HepG2 (cell line): ENCODE results near the gene THSD8. TPM values are rescaled to one million over a fixed set of nuclear protein-coding genes. Genes with fewer than 3 reads are reported as not detected.

ENCODE experiments used
- KLF15 ChIP-seq: sonication (generic); formaldehyde crosslinking; IDR thresholded peaks from 2 replicates; pipeline ENCODE4 v1.8.1; 2023; ENCODE audit warnings: borderline replicate concordance, mild to moderate bottlenecking, inconsistent platforms, missing genetic modification reagents, mixed read lengths
- SP1 ChIP-seq, 2 experiments: fragments of 450-650 bp in 1 of 2; sonication (generic) in 1 of 2; formaldehyde crosslinking in 1 of 2; IDR thresholded peaks; 2 replicates each; pipeline versions ENCODE4 v1.4.0 to v1.6.1; 2016 to 2020; ENCODE audit warnings: missing genetic modification reagents in 1 of 2
- microRNA-seq: library from miRNA; unstranded; fragments of <30 nt; microRNA quantifications from one replicate; pipeline ENCODE4, GENCODE V29; 2020
- polyA plus RNA-seq, 8 experiments: library from polyadenylated mRNA; depleted of rRNA in 3 of 8; stranded (reverse) in 7 of 8; unstranded in 1 of 8; fragments of >200 nt; fragmentation: Illumina TruSeq in 4 of 8; extraction: Trizol in 4 of 8; gene quantifications; 2 replicates each; pipeline versions ENCODE4 v1.2.1 to v1.2.3, GENCODE V29; 2011 to 2016; ENCODE audit warnings: low read depth in 4 of 8, missing spikeins in 1 of 8, mixed read lengths in 1 of 8; ENCODE audit not compliant: insufficient read depth in 1 of 8
- small RNA-seq, 3 experiments: library from RNA; depleted of rRNA; stranded (forward); fragments of <200 nt; gene quantifications; one replicate each; pipeline ENCODE3, GENCODE V24; 2012; ENCODE audit warnings: low read depth in 2 of 3, low replicate concordance in 1 of 3; ENCODE audit not compliant: insufficient read length in 3 of 3, insufficient read depth in 2 of 3
- total RNA-seq, 5 experiments: library from RNA; depleted of rRNA; stranded (reverse); fragments of >200 nt; fragmentation: Illumina TruSeq; extraction: Trizol; gene quantifications; 2 replicates each; pipeline ENCODE4 v1.2.3, GENCODE V29; 2016; ENCODE audit warnings: low read depth in 1 of 5
- TF ChIP-seq, protein P1 (sequence below): sonication (generic); formaldehyde crosslinking; IDR thresholded peaks from 2 replicates; pipeline ENCODE4 v1.4.0; 2020; ENCODE audit warnings: missing genetic modification reagents
- TF ChIP-seq, protein P2 (sequence below): sonication (generic); formaldehyde crosslinking; IDR thresholded peaks from 2 replicates; pipeline ENCODE4 v1.9.0; 2022; ENCODE audit warnings: missing genetic modification reagents, mild to moderate bottlenecking, borderline replicate concordance

Gene THSD8
- total and polyA plus RNA-seq, 2 of the 13 experiments (the other 11 are each of a cell fraction or from before 2014, with no cell fraction given) = 4.8 to 14.9 TPM

DNA sequence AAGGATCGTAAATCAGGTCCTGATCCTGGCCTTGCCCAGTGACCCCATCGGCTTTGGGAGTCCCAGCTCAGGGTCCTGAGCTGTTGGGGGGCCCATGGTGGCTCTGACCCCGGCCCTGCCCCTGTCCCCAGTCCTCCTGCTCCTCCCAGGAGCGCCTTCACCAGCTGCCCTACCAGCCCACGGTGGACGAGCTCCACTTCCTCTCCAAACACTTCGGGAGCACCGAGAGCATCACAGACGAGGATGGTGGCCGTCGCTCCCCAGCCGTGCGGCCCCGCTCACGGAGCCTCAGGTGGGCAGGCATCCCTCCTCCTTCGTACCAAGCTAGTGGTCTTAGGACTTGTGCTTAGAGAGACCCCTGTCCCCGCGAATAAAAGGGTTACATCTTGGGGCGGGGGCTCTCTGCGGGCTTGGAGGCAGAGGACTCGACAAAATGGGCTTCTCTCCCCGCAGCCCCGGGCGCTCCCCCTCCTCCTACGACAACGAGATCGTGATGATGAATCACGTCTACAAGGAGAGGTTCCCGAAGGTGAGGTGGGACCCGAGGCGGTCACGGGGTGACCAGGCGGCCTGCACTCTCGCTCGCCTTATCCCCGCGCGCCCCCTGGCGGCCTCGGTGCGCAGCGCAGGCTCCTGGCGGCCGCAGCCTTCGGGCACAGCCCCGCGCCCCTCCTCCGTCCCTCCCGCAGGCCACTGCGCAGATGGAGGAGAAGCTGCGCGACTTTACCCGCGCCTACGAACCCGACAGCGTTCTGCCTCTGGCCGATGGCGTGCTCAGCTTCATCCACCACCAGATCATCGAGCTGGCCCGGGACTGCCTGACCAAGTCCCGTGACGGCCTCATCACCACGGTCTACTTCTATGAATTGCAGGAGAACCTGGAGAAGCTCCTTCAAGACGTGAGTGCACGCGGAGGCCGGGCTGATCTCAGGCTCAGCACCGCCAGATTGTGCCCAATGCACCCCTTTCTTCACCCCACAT, 45.6 kb downstream of the THSD8 start (continued):
- TF ChIP-seq, protein P1, sequence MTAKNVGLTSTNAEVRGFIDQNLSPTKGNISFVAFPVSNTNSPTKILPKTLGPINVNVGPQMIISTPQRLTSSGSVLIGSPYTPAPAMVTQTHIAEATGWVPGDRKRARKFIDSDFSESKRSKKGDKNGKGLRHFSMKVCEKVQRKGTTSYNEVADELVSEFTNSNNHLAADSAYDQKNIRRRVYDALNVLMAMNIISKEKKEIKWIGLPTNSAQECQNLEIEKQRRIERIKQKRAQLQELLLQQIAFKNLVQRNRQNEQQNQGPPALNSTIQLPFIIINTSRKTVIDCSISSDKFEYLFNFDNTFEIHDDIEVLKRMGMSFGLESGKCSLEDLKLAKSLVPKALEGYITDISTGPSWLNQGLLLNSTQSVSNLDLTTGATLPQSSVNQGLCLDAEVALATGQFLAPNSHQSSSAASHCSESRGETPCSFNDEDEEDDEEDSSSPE = no peak
- TF ChIP-seq, protein P2, sequence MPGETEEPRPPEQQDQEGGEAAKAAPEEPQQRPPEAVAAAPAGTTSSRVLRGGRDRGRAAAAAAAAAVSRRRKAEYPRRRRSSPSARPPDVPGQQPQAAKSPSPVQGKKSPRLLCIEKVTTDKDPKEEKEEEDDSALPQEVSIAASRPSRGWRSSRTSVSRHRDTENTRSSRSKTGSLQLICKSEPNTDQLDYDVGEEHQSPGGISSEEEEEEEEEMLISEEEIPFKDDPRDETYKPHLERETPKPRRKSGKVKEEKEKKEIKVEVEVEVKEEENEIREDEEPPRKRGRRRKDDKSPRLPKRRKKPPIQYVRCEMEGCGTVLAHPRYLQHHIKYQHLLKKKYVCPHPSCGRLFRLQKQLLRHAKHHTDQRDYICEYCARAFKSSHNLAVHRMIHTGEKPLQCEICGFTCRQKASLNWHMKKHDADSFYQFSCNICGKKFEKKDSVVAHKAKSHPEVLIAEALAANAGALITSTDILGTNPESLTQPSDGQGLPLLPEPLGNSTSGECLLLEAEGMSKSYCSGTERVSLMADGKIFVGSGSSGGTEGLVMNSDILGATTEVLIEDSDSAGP (CRISPR knock-in tag) = peak; percentile 81
- TF ChIP-seq SP1 (IDR thresholded peaks at IDR 0.05) (no peak), SP1 (CRISPR knock-in tag; IDR thresholded peaks at IDR 0.05) (0 out of 2 replicates have a peak, but pooled peaks have one; percentile 24), KLF15 (no peak)

Small RNA genes within 50 kb of the gene (microRNA-seq; reads per million reads assigned to microRNA genes)
- not detected for gene MIR5684
- not detected for gene MIR6794

Small RNA genes within 50 kb of the gene (small RNA-seq; reads per million reads assigned to genes)
- gene MIR5684 (0 reads per million in 3 experiments), gene MIR6794 (0 reads per million in 3 experiments)

Other genes starting within 250 kb of the THSD8 start
- gene ZNF490, start 191.3 kb upstream of the THSD8 start, total RNA-seq (2016; rRNA removed; fragmentation: Illumina TruSeq; extraction: Trizol) = 2.9 and 5.2 TPM in 2 replicates
- gene ZNF490, start 191.3 kb upstream of the THSD8 start, polyA plus RNA-seq (2011; rRNA removed) = 1.2 and 1.3 TPM in 2 replicates
- gene ZNF791, start 191.1 kb upstream of the THSD8 start, total RNA-seq (2016; rRNA removed; fragmentation: Illumina TruSeq; extraction: Trizol) = 17.4 and 21.3 TPM in 2 replicates
- 10.1 and 12.8 TPM in 2 replicates for gene ZNF791, start 191.1 kb upstream of the THSD8 start, polyA plus RNA-seq (2011; rRNA removed)
- 10.8 and 23.8 TPM in 2 replicates for gene MAN2B1, start 135.3 kb upstream of the THSD8 start, total RNA-seq (2016; rRNA removed; fragmentation: Illumina TruSeq; extraction: Trizol)
- gene MAN2B1, start 135.3 kb upstream of the THSD8 start, polyA plus RNA-seq (2011; rRNA removed) = 23.6 and 31.8 TPM in 2 replicates
- gene WDR83, start 135.3 kb upstream of the THSD8 start, total RNA-seq (2016; rRNA removed; fragmentation: Illumina TruSeq; extraction: Trizol) = 9.9 and 10.7 TPM in 2 replicates
- 4.5 and 5.4 TPM in 2 replicates for gene WDR83, start 135.3 kb upstream of the THSD8 start, polyA plus RNA-seq (2011; rRNA removed)
- gene DHPS, start 120.2 kb upstream of the THSD8 start, total RNA-seq (2016; rRNA removed; fragmentation: Illumina TruSeq; extraction: Trizol) = 34.8 and 43.3 TPM in 2 replicates
- 84.3 and 84.6 TPM in 2 replicates for gene DHPS, start 120.2 kb upstream of the THSD8 start, polyA plus RNA-seq (2011; rRNA removed)
- gene GNG14, start 114.1 kb upstream of the THSD8 start, total RNA-seq (2016; rRNA removed; fragmentation: Illumina TruSeq; extraction: Trizol) = not detected in 2 replicates
- gene GNG14, start 114.1 kb upstream of the THSD8 start, polyA plus RNA-seq (2011; rRNA removed) = not detected in 2 replicates
- gene FBXW9, start 105.4 kb upstream of the THSD8 start, total RNA-seq (2016; rRNA removed; fragmentation: Illumina TruSeq; extraction: Trizol) = 4.6 and 6.1 TPM in 2 replicates
- 5.7 and 7.0 TPM in 2 replicates for gene FBXW9, start 105.4 kb upstream of the THSD8 start, polyA plus RNA-seq (2011; rRNA removed)
- gene TNPO2, start 78.1 kb upstream of the THSD8 start, total RNA-seq (2016; rRNA removed; fragmentation: Illumina TruSeq; extraction: Trizol) = 31.7 and 33.6 TPM in 2 replicates
- 61.0 and 76.1 TPM in 2 replicates for gene TNPO2, start 78.1 kb upstream of the THSD8 start, polyA plus RNA-seq (2011; rRNA removed)
- gene TRIR, start 67.4 kb upstream of the THSD8 start, total RNA-seq (2016; rRNA removed; fragmentation: Illumina TruSeq; extraction: Trizol) = 159 and 179 TPM in 2 replicates
- gene TRIR, start 67.4 kb upstream of the THSD8 start, polyA plus RNA-seq (2011; rRNA removed) = 160 and 166 TPM in 2 replicates
- gene GET3, start 64.6 kb upstream of the THSD8 start, total RNA-seq (2016; rRNA removed; fragmentation: Illumina TruSeq; extraction: Trizol) = 51.5 and 57.7 TPM in 2 replicates
- gene GET3, start 64.6 kb upstream of the THSD8 start, polyA plus RNA-seq (2011; rRNA removed) = 59.4 and 67.5 TPM in 2 replicates
- not detected in 2 replicates for gene BEST2, start 50.3 kb upstream of the THSD8 start, total RNA-seq (2016; rRNA removed; fragmentation: Illumina TruSeq; extraction: Trizol)
- not detected in 2 replicates for gene BEST2, start 50.3 kb upstream of the THSD8 start, polyA plus RNA-seq (2011; rRNA removed)
- 7.3 and 12.9 TPM in 2 replicates for gene HOOK2, start 26.5 kb upstream of the THSD8 start, total RNA-seq (2016; rRNA removed; fragmentation: Illumina TruSeq; extraction: Trizol)
- gene HOOK2, start 26.5 kb upstream of the THSD8 start, polyA plus RNA-seq (2011; rRNA removed) = 9.2 and 11.1 TPM in 2 replicates
- 4.9 and 7.7 TPM in 2 replicates for gene JUNB, start 10.6 kb upstream of the THSD8 start, total RNA-seq (2016; rRNA removed; fragmentation: Illumina TruSeq; extraction: Trizol)
- gene JUNB, start 10.6 kb upstream of the THSD8 start, polyA plus RNA-seq (2011; rRNA removed) = 8.2 and 15.9 TPM in 2 replicates
- gene PRDX2, start 269 bp upstream of the THSD8 start, total RNA-seq (2016; rRNA removed; fragmentation: Illumina TruSeq; extraction: Trizol) = 381 and 425 TPM in 2 replicates
- gene PRDX2, start 269 bp upstream of the THSD8 start, polyA plus RNA-seq (2011; rRNA removed) = 218 and 238 TPM in 2 replicates
- 35.8 and 44.0 TPM in 2 replicates for gene RNASEH2A, start 4.5 kb downstream of the THSD8 start, total RNA-seq (2016; rRNA removed; fragmentation: Illumina TruSeq; extraction: Trizol)
- gene RNASEH2A, start 4.5 kb downstream of the THSD8 start, polyA plus RNA-seq (2011; rRNA removed) = 18.4 and 25.1 TPM in 2 replicates
- gene RTBDN, start 32.5 kb downstream of the THSD8 start, total RNA-seq (2016; rRNA removed; fragmentation: Illumina TruSeq; extraction: Trizol) = 0.27 TPM in 1 of 2 replicates, not detected in the other
- 0.35 and 0.48 TPM in 2 replicates for gene RTBDN, start 32.5 kb downstream of the THSD8 start, polyA plus RNA-seq (2011; rRNA removed)
- gene MAST1, start 36.4 kb downstream of the THSD8 start, total RNA-seq (2016; rRNA removed; fragmentation: Illumina TruSeq; extraction: Trizol) = 0.27 and 0.73 TPM in 2 replicates
- 4.7 and 5.6 TPM in 2 replicates for gene MAST1, start 36.4 kb downstream of the THSD8 start, polyA plus RNA-seq (2011; rRNA removed)
- gene DNASE2, start 79.4 kb downstream of the THSD8 start, total RNA-seq (2016; rRNA removed; fragmentation: Illumina TruSeq; extraction: Trizol) = 3.4 and 7.5 TPM in 2 replicates
- gene DNASE2, start 79.4 kb downstream of the THSD8 start, polyA plus RNA-seq (2011; rRNA removed) = 16.2 and 19.0 TPM in 2 replicates
- gene KLF1, start 85.1 kb downstream of the THSD8 start, total RNA-seq (2016; rRNA removed; fragmentation: Illumina TruSeq; extraction: Trizol) = not detected in 2 replicates
- not detected in 2 replicates for gene KLF1, start 85.1 kb downstream of the THSD8 start, polyA plus RNA-seq (2011; rRNA removed)
- gene GCDH, start 89.1 kb downstream of the THSD8 start, total RNA-seq (2016; rRNA removed; fragmentation: Illumina TruSeq; extraction: Trizol) = 35.0 and 38.0 TPM in 2 replicates
- 15.1 and 16.4 TPM in 2 replicates for gene GCDH, start 89.1 kb downstream of the THSD8 start, polyA plus RNA-seq (2011; rRNA removed)
- gene SYCE2, start 117.2 kb downstream of the THSD8 start, total RNA-seq (2016; rRNA removed; fragmentation: Illumina TruSeq; extraction: Trizol) = 0.09 TPM in 1 of 2 replicates, not detected in the other
- 0.25 and 0.40 TPM in 2 replicates for gene SYCE2, start 117.2 kb downstream of the THSD8 start, polyA plus RNA-seq (2011; rRNA removed)
- gene FARSA, start 131.6 kb downstream of the THSD8 start, total RNA-seq (2016; rRNA removed; fragmentation: Illumina TruSeq; extraction: Trizol) = 68.0 and 72.0 TPM in 2 replicates
- gene FARSA, start 131.6 kb downstream of the THSD8 start, polyA plus RNA-seq (2011; rRNA removed) = 25.9 and 37.0 TPM in 2 replicates
- 420 and 898 TPM in 2 replicates for gene CALR, start 136.5 kb downstream of the THSD8 start, total RNA-seq (2016; rRNA removed; fragmentation: Illumina TruSeq; extraction: Trizol)
- gene CALR, start 136.5 kb downstream of the THSD8 start, polyA plus RNA-seq (2011; rRNA removed) = 842 and 934 TPM in 2 replicates
- 34.6 and 42.5 TPM in 2 replicates for gene RAD23A, start 143.8 kb downstream of the THSD8 start, total RNA-seq (2016; rRNA removed; fragmentation: Illumina TruSeq; extraction: Trizol)
- gene RAD23A, start 143.8 kb downstream of the THSD8 start, polyA plus RNA-seq (2011; rRNA removed) = 50.3 and 54.2 TPM in 2 replicates
- gene GADD45GIP1, start 155.2 kb downstream of the THSD8 start, total RNA-seq (2016; rRNA removed; fragmentation: Illumina TruSeq; extraction: Trizol) = 24.6 and 37.4 TPM in 2 replicates
- 30.7 and 31.9 TPM in 2 replicates for gene GADD45GIP1, start 155.2 kb downstream of the THSD8 start, polyA plus RNA-seq (2011; rRNA removed)
- gene DAND5, start 167.5 kb downstream of the THSD8 start, total RNA-seq (2016; rRNA removed; fragmentation: Illumina TruSeq; extraction: Trizol) = not detected in 2 replicates
- gene DAND5, start 167.5 kb downstream of the THSD8 start, polyA plus RNA-seq (2011; rRNA removed) = 0.04 TPM in 1 of 2 replicates, not detected in the other
- gene NFIX, start 193.4 kb downstream of the THSD8 start, total RNA-seq (2016; rRNA removed; fragmentation: Illumina TruSeq; extraction: Trizol) = 5.4 and 5.6 TPM in 2 replicates
- gene NFIX, start 193.4 kb downstream of the THSD8 start, polyA plus RNA-seq (2011; rRNA removed) = 3.0 and 3.4 TPM in 2 replicates